Fibroblast of skin of left biceps (primary cell): ENCODE data around the gene ZNF701.
"Not testable (repeated sequence)": the region's sequence is repeated elsewhere in the genome, so short reads cannot be mapped to it uniquely, and the experiment has no call there.

ENCODE experiments used
- DNase-seq, 2 experiments: peaks; one replicate each; pipeline ENCODE4 v3.0.0-alpha.2; 2013; ENCODE audit warnings: low read depth in 2 of 2

ZNF701 gene

DNA sequence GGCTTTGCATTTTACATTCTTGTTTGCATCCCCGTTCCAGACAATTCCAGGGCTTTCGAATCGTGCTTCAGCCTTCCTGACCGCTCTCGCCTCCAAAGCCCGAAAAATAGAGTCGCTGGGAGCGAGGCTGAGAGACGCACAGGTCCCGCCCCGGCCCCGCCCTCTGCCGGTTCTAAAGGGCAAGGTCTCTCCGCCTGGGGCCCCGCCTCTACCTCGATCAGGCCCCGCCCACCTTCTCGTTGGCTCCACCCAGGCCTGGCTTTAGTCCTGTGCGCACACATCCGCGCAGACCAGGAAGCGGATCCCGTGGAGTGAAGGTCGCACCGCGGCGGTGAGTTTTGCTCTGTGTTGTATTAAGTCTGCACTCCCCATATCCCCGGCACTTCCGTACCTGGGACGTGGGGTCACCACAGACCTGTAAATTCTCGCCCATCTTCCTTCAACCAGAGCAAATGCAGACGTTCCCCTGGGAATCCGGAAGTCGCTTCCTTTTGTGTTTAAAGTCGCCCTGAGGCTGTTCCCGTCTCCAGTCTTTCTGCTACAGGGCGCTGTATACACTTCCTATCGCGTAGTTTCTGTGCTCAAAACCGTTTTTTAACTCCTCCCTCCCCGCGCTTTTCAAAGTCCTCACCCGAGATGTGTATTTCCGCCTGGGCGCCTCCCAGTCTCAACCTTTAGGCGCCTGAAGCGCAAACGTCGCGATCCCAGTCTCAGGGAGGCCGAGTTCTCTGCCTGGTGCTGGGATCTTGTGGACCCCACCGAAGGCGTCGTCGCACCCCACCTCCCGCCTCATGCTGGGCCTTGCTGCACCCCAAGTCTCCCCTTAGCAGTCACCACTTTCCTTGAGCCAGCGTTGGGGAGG is at the start of gene ZNF701:
Gene ZNF701 (plus strand): TSS at position 288 of the 862 bp plus-strand sequence. CDS start 3,861 bp downstream, outside the sequence.
- DNase-seq: peak; percentile 58 to 67

DNA sequence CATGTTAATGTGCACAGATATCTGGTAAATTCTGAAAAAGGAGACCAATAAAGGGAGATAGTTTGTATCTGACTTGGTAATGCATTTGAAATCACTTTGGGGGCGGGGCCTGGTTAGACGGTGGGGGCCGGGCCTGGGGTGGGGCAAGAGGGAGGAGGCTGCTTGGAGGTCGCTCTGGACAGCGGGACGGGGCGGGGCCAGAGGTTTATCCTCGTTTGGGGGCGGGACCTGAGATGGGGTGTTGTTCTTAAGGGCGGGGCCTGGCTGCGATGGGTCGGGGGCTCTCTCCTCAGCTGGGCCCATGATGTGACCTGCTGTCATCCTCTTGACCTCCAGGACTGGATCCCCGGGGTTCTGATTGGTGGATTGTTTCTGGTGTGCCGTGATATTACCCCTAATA is 47.5 kb upstream of the ZNF701 start:
- no peak for DNase-seq

DNA sequence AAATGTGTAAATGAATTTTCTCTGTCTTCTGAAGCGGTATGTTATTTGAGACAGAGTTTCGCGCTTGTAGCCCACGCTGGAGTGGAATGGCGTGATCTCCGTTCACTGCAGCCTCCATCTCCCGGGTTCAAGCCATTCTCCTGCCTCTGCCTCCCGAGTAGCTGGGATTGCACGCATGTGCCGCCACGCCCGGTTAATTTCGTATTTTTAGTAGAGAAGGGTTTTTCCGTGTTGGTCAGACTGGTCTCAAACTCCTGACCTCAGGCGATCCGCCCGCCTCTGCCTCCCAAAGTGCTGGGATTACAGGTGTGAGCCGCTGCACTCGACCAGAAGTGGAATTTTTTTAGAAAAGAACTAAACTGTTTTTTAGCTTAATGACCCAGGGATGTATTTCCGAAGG is 46.0 kb upstream of the ZNF701 start:
- DNase-seq: no peak

DNA sequence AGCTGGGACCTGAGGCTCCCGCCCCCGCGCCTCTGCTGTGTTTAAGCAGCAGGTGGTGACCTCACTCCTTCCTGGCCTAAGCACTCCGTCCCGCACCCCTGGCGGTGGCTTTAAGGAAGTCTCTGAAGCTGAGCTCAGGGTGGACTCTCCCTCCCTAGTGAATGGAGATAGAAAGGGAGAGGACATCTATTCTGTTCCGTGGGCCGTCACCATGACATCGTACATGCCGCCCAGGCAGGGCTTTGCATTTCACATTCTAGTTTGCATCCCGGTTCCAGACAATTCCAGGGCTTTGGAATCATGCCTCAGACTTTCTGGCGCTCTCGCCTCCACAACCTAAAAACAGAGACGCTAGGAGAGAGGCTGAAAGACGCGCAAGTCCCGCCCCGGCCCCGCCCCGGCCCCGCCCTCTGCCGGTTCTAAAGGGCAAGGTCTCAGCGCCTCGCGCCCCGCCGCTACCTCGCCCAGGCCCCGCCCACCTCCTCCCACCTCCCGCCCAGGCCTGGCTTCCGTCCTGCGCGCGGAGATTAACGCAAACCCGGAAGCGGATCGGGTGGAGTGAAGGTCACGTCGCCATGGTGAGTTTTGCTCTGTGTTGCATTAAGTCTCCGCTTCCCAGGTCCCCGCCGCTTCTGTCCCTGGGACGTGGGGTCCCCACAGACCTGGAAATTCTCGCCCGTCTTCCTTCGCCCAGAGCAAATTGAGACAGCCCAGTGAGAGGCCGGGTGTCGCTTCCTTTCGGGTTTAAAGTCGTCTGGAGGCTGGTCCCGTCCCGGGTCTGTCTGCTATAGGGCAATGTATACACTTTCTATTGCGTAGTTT is 42.7 kb upstream of the ZNF701 start, which contains the start of gene ZNF808:
Gene ZNF808 (plus strand): TSS at position 535 of the 822 bp plus-strand sequence. CDS start 15,617 bp downstream, outside the sequence.
- DNase-seq: peak; percentile 52 to 57

DNA sequence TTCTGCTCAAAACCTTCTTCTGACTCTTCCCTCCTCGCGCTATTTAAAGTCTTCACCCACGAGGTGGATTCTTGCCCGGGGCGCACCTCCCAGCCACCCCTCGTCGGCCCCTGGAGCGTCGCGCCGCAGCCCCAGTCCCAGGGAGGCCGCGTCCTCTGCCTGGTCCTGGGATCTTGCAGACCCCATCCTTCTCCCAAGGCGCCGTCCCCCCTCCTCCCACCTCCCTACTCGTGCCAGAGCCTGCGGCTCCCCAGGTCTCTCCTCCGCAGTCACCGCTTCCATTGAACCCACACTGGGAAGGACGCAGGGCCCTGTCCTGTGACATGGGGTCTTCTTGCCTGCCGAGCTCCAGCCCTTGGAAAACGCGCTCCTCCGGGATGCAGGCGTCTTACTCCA is 42.1 kb upstream of the ZNF701 start:
- DNase-seq: no peak

DNA sequence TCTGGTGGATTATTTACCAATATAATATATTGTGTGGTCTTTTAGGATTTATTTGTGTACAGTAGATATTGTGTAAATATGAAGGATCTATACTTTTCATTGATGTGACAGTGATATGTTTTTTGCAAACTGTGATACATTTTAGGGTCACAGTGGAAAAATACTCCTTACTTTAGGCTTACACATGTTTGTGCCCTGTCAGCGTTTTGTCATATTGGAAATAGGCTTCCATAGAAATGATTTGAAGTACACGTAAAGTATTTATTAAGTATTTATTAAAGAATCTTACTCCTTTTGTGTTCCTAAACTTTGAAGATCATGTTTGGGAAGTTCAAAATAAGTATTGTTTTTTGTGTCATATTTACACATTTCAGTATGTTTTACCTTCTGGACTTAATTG is 37.6 kb upstream of the ZNF701 start:
- DNase-seq: no peak

DNA sequence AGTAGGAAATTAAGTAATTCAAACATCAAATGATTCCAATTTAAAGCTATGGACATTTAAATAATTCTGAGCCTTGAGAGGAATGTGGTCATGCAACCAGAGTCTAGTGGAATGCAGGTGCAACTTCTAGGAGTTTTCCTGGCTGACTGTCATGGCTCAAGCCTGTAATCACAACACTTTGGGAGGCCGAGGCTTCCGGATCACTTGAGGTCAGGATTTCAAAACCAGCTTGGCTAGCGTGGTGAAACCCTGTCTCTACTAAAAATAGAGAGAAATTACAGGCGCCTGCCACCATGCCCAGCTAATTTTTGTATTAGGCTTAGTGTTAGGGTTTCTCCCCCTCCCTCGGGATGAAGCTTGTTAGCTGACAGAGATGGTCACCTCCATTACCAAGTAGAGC is 36.2 kb upstream of the ZNF701 start:
- DNase-seq: no peak

DNA sequence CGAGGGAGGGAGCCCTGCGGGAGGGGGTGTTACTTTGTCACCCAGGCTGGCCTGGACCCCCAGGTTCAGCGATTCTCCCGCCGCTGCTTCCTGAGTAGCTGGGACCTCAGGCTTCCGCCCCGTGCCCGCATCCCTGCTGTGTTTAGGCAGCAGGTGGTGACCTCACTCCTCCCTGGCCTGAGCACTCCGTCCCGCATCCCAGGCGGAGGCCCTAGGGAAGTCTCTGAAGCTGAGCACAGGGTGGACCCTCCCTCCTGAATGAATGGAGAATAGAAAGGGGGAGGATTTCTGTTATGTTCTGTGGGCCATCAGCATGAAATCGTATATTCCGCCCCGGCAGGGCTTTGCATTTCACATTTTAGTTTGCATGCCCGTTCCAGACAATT is 34.7 kb upstream of the ZNF701 start:
- DNase-seq: not testable (repeated sequence)

DNA sequence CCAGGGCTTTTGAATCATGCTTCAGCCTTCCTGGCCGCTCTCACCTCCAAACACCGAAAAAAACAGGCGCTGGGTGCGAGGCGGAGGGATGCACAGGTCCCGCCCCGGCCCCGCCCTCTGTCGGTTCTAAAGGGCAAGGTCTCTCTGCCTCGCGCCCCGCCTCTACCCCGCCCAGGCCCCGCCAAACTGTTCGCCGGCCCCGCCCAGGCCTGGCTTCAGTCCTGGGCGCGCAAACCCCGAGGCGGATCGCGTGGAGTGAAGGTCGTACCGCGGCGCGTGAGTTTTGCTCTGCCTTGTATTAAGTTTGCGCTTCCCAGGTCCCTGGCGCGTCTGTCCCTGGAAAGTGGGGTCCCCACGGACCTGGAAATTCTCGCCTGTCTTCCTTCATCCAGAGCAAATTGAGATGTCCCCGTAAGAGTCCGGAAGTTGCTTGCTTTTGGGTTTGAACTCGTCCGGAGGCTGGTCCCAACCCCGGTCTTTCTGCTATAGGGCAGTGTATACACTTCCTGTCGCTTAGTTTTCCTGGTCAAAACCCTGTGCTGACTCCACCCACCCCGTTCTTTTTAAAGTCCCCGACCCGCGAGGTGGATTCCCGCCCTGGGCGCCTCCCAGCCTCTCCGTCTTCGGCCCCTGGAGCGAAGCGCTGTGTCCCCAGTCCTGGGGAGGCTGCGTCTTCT is 34.2 kb upstream of the ZNF701 start:
- DNase-seq: peak; percentile 21 to 23

DNA sequence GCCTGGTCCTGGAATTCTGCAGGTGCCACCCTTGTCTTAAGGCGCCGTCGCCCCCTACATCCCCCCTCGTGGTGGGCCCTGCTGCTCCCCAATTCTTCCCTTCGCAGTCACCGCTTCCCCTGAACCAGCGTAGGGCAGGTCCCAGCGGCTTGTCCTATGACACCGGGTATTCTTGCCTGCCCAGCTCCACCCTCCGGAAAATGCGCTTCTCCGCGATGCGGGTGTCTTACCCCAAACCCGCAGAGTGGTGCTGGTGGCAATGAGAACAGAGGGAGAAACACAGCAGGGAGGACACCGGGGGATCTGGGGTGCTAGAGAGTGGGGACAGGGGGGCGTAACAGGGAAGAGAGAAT is 33.7 kb upstream of the ZNF701 start:
- DNase-seq: no peak

DNA sequence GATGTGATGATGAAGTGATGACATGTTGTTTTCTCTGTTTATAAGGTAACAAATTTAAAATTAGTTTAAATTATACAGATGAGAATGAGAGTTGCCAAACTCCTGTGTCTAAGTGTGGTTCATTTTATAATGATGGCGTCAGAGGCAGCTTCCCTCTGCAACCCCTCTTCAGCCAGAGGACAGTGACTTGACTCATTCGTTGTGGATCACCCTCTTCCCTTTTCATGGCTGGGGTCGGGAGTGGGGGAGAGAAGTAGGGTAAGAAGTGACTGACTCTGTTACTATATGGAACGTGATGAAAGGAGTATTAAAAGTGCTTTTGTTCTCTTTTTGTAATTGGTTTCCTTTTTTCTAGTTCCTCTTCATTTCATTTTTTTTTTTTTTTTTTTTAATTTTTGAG is 31.3 kb upstream of the ZNF701 start:
- DNase-seq: not testable (repeated sequence)

DNA sequence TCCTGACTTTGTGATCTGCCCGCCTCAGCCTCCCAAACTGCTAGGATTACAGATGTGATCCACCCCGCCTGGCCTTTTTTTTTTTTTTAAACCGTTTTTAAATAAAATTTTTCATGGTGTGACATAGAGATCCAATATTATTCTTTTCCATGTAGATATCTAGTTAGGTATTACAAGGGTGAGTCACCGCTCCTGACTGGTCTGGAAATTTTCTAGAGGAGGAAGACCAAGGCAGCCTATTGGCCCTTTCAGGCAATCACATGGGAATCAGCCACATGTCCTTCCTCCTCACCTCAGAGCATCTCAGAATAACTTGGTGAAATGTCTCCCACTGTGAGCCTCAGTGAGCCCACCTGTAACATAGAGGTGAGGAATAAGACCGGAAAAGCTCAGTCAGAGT is 28.9 kb upstream of the ZNF701 start:
- not testable (repeated sequence) for DNase-seq

DNA sequence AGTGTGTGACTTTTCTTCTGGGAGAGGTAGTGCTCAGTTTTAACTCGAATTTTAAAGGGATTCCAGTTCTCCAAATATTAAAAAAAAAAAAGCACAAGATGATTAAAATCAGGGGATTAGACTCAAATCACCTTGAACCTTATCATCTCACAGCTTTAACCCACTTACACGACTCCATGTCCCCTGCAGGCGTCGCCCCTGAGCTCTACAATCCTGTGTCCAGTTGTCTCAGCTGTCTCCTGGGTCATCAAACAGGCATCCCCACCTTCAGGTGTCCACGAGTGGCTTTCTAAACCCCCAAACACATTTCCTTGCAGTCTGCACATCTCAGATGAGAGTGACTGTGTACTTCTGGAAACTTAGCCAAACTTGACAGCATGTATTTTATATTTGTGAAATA is 28.5 kb upstream of the ZNF701 start:
- DNase-seq: no peak

DNA sequence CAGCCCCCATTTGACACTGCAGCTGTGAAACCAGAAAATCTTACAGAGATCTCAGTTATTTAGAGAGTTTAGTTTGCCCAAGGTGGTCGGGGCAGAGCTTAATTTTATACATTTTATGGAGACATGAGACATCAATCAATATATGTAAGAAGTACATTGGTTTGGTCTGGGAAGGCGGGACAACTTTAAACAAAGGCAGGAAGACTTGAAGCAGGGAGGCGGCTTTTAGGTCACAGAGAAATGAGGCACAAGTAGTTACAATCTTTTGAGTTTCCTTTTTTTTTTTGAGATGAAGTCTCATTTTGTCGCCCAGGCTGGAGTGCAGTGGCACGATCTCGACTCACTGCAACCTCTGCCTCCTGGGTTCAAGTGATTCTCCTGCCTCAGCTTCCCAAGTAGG is 27.5 kb upstream of the ZNF701 start:
- DNase-seq: not testable (repeated sequence)

DNA sequence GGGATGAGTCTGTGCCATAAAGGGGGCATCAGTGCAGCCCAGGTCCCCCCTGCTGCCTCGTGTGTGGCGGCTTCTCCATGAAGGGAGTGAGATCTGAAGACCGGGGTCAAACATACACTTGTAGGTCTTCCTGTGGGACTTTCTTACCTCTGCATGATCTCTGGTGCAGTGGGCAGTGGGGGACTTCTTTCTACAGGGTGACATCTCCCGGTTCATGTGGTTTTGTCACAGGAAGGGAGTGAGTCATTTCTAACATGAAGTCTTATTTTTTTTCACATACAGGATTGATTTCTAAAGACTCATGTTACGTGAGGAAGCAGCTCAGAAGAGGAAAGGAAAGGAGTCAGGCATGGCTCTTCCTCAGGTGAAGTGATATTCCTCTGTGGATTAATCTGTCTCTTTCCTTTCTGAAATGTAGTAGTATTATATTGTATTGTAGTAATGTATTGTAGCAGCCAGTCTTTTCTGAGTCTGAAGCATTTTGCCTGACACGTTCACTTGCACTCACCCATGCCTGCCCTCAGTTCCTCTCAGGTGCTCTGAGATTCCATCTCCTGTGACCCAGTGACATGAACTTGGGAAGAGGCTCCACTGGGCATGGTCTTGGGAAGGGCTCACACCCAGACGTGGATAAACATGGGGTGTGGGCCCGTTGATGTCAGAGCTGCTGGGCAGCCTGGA is 27.0 kb upstream of the ZNF701 start:
- DNase-seq: no peak

DNA sequence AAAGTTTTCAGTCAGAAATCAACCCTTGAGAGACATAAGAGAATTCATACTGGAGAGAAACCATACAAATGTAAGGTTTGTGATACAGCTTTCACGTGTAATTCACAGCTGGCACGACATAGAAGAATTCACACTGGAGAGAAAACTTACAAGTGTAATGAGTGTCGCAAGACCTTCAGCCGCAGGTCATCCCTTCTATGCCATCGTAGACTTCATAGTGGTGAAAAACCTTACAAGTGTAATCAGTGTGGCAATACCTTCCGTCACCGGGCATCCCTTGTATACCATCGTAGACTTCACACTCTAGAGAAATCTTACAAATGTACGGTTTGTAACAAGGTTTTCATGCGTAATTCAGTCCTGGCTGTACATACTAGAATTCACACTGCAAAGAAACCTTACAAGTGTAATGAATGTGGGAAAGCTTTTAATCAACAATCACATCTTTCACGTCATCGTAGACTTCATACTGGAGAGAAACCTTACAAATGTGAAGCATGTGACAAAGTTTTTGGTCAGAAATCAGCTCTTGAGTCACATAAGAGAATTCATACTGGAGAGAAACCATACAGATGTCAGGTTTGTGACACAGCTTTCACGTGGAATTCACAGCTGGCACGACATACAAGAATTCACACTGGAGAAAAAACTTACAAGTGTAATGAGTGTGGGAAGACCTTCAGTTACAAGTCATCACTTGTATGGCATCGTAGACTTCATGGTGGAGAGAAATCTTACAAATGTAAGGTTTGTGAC is 15.7 kb upstream of the ZNF701 start:
- DNase-seq: no peak

DNA sequence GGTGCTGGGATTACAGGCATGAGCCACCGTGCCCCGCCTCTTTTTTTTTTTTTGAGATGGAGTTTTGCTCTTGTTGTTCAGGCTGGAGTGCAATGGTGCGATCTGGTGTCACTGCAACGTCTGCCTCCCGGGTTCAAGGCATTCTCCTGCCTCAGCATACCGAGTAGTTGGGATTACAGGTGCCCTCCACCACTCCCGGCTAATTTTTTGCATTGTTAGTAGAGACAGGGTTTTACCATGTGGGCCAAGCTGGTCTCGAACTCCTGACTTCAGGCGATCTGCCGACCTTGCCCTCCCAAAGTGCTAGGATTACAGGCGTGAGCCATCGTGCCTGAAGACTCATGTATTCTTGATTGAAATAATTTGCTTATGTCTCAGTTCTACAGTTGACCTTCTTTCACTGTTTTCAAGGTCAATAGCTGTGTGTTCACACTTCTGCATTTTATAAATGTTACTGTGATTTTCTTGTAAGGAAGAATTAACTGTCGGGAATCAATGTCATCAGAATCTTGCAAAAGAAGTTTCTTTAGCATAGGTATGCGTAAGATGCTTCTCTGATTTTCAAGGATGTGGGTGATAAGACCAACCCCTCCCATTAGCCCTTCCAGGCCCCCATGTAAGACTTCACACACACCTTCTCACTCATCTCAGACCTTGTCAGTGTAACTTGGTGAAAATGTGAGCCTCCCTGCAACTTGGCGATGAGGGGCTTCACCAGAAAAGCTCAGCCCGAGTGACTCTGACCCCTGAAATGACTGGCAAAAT is 12.7 kb upstream of the ZNF701 start:
- DNase-seq: no peak

DNA sequence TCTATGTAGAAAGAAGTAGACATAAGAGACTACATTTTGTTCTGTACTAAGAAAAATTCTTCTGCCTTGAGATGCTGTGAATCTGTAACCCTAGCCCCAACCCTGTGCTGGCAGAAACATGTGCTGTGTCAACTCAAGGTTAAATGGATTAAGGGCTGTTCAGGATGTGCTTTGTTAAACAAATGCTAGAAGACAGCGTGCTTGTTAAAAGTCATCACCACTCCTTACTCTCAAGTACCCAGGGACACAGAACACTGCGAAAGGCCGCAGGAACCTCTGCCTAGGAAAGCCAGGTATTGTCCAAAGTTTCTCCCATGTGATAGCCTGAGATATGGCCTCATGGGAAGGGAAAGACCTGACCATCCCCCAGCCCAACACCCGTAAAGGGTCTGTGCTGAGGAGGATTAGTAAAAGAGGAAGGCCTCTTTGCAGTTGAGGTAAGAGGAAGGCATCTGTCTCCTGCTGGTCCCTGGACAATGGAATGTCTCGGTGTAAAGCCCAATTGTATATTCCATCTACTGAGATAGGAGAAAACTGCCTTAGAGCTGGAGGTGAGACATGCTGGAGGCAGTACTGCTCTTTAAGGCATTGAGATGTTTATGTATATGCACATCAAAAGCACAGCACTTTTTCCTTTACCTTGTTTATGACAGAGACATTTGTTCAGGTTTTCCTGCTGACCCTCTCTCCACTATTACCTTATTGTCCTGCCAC is 11.2 kb upstream of the ZNF701 start:
- DNase-seq: not testable (repeated sequence)

DNA sequence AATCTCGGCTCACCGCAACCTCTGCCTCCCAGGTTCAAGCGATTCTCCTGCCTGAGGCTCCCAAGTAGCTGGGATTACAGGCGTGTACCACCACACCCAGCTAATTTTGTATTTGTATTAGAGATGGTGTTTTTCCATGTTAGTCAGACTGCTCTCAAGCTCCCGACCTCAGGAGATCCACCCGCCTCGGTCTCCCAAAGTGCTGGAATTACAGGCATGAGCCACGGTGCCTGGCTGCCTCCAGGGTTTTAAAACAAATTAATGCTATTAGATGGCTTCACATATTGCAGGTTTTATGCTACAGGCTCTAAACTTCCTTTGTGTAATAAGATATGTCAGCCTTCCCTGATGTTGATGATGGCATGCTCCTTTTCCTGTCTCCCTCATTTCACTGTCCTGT is 8.5 kb upstream of the ZNF701 start:
- not testable (repeated sequence) for DNase-seq

DNA sequence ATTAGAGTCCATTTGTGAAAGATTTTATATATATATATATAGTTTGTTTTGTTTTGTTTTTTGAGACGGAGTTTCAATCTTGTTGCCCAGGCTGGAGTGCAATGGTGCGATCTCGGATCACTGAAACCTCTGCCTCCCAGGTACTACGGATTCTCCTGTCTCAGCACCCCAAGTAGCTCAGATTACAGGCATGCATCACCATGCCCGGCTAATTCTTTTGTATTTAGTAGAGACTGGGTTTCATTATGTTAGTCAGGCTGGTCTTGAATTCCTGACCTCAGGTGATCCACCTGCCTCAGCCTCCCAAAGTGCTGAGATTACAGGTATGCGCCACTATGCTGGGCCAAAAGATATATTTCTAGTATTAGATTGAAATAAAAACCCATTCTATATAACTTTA is 4.0 kb upstream of the ZNF701 start:
- no peak for DNase-seq
